Panc1 (cell line): Measurements from ENCODE around the gene ZNF474. TPM values are rescaled to one million over a fixed set of nuclear protein-coding genes. Genes with fewer than 3 reads are reported as not detected.

Source experiments
- ATAC-seq: fragments of 200-7000 bp; cut with Tn5 transposase; 2 replicates; pipeline ENCODE4 v1.9.1; 2020; ENCODE audit warnings: mild to moderate bottlenecking, moderate library complexity
- BruUV-seq: library from RNA; stranded (reverse); fragments of 400-500 nt; replicated peaks from 2 replicates; lab custom pipeline; 2021; lab: Mats Ljungman, UMichigan
- CTCF ChIA-PET: fragments of 300-600 bp; sonication (Branson Sonifier 250); formaldehyde crosslinking; loops from one replicate; lab custom pipeline; 2022; ENCODE audit warnings: antibody characterized with exemption; lab: Charles Lee
- POLR2A ChIA-PET: fragments of 300-600 bp; sonication (Branson Sonifier 250); formaldehyde crosslinking; loops from one replicate; lab custom pipeline; 2022; ENCODE audit warnings: antibody characterized with exemption; lab: Charles Lee
- DNase-seq: peaks from one replicate; pipeline ENCODE4 v3.0.0-alpha.2; 2010; ENCODE audit warnings: low read depth, low spot score
- H3K27ac ChIP-seq: 2 replicates; pipeline ENCODE4 v1.5.1; 2011; ENCODE audit warnings: mild to moderate bottlenecking, low read length, inconsistent platforms
- H3K27me3 ChIP-seq: fragments of 200-500 bp; sonication (Bioruptor generic); 2 replicates; pipeline ENCODE4 v1.6.0; 2014; ENCODE audit warnings: low read length, inconsistent platforms; ENCODE audit not compliant: control insufficient read depth, insufficient read depth
- H3K36me3 ChIP-seq: fragments of 200-500 bp; sonication (Bioruptor generic); 2 replicates; pipeline ENCODE4 v1.5.1; 2014; ENCODE audit warnings: inconsistent platforms, mild to moderate bottlenecking, low read length, moderate library complexity; ENCODE audit not compliant: control insufficient read depth, insufficient read depth
- H3K4me1 ChIP-seq: 2 replicates; pipeline ENCODE4 v1.5.1; 2011; ENCODE audit warnings: inconsistent platforms, mild to moderate bottlenecking, low read length, moderate library complexity; ENCODE audit not compliant: control insufficient read depth, insufficient read depth
- H3K4me3 ChIP-seq, 2 experiments: 2 replicates each; pipeline ENCODE4 v1.5.1; 2011 to 2012; ENCODE audit warnings: low read depth in 2 of 2, low read length in 2 of 2, mild to moderate bottlenecking in 2 of 2, inconsistent platforms in 1 of 2, moderate library complexity in 1 of 2
- H3K9me3 ChIP-seq: fragments of 200-500 bp; sonication (Bioruptor generic); 2 replicates; pipeline ENCODE4 v1.5.1; 2014; ENCODE audit warnings: low read depth, mild to moderate bottlenecking, inconsistent platforms, low read length, moderate library complexity; ENCODE audit not compliant: control insufficient read depth, insufficient read depth
- POLR2AphosphoS5 ChIP-seq: IDR thresholded peaks from 2 replicates; pipeline ENCODE4 v1.6.1; 2012; ENCODE audit warnings: mild to moderate bottlenecking, low read depth, low read length, moderate library complexity
- REST ChIP-seq, 2 experiments: IDR thresholded peaks; 2 replicates each; pipeline ENCODE4 v1.6.1; 2011 to 2012; ENCODE audit warnings: low read depth in 2 of 2, control low read depth in 1 of 2, low read length in 1 of 2, mild to moderate bottlenecking in 1 of 2, moderate library complexity in 1 of 2; ENCODE audit not compliant: insufficient read depth in 1 of 2
- SIN3A ChIP-seq: IDR thresholded peaks from 2 replicates; pipeline ENCODE4 v1.6.1; 2012; ENCODE audit warnings: low read depth, mild to moderate bottlenecking, low read length, moderate library complexity, borderline replicate concordance; ENCODE audit not compliant: insufficient read depth
- TCF7L2 ChIP-seq: IDR thresholded peaks from 2 replicates; pipeline ENCODE4 v1.6.1; 2011; ENCODE audit warnings: mild to moderate bottlenecking, low read depth, low read length, inconsistent platforms
- in situ Hi-C: cut with HindIII; loops from 2 replicates; pipeline ENCODE4 v1.10.0; 2016; ENCODE audit warnings: low sequenced_read_pairs, low pct_unique_long_range_greater_than_20kb
- intact Hi-C: fragments of 100-400 bp; cut with micrococcal nuclease; formaldehyde crosslinking; loops from one replicate; pipeline ENCODE4 v1.10.0; 2022; ENCODE audit not compliant: unreplicated experiment
- total RNA-seq: library from RNA; stranded (reverse); gene quantifications from one replicate; pipeline ENCODE4 v1.2.1, GENCODE V29; 2021; ENCODE audit not compliant: unreplicated experiment
- TF ChIP-seq, protein P1 (sequence below): fragments of 450-650 bp; IDR thresholded peaks from 2 replicates; pipeline ENCODE4 v1.5.1; 2017; ENCODE audit warnings: mild to moderate bottlenecking

Gene ZNF474
- total RNA-seq, 1 experiment from 2014 or later = not detected

GRCh38 chr5:122165559-122166078 is 36.3 kb downstream of the ZNF474 start:
- H3K27me3 ChIP-seq = no peaks in the 10 kb centered on the region
- no peak for DNase-seq
- H3K27ac ChIP-seq = no peak overlapping the region
- TF ChIP-seq TCF7L2 = no peak
- TF ChIP-seq, protein P1, sequence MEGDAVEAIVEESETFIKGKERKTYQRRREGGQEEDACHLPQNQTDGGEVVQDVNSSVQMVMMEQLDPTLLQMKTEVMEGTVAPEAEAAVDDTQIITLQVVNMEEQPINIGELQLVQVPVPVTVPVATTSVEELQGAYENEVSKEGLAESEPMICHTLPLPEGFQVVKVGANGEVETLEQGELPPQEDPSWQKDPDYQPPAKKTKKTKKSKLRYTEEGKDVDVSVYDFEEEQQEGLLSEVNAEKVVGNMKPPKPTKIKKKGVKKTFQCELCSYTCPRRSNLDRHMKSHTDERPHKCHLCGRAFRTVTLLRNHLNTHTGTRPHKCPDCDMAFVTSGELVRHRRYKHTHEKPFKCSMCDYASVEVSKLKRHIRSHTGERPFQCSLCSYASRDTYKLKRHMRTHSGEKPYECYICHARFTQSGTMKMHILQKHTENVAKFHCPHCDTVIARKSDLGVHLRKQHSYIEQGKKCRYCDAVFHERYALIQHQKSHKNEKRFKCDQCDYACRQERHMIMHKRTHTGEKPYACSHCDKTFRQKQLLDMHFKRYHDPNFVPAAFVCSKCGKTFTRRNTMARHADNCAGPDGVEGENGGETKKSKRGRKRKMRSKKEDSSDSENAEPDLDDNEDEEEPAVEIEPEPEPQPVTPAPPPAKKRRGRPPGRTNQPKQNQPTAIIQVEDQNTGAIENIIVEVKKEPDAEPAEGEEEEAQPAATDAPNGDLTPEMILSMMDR = no peak
- no peak for TF ChIP-seq POLR2AphosphoS5
- no peak for TF ChIP-seq SIN3A
- no peak overlapping the region for H3K4me3 ChIP-seq
- no peaks in the 10 kb centered on the region for H3K9me3 ChIP-seq
- in situ Hi-C loops (no loop called here), intact Hi-C loops (no loop called here)
- H3K36me3 ChIP-seq = no peaks in the 10 kb centered on the region
- BruUV-seq = no TSS peak
- ChIA-PET CTCF (no interaction called here), POLR2A (no interaction called here)
- no peaks in the 10 kb centered on the region for H3K4me1 ChIP-seq
- ATAC-seq = no peak

GRCh38 chr5:122169350-122170103 is 40.2 kb downstream of the ZNF474 start:
- BruUV-seq = no TSS peak

More at GRCh38 chr5:122169350-122170103, 40.2 kb downstream of the ZNF474 start:
- no peak overlapping the region for H3K4me3 ChIP-seq
- H3K9me3 ChIP-seq = no peaks in the 10 kb centered on the region
- H3K27me3 ChIP-seq = no peaks in the 10 kb centered on the region
- H3K4me1 ChIP-seq = no peaks in the 10 kb centered on the region
- CTCF ChIA-PET = no interaction called here
- TF ChIP-seq TCF7L2 (no peak), POLR2AphosphoS5 (no peak), SIN3A (no peak), REST (IDR thresholded peaks at IDR 0.05; ENCODE audit: insufficient read depth in 1 of 2, low read depth in 2 of 2, low read length in 1 of 2) (no peak)
- TF ChIP-seq, protein P1 = no peak
- POLR2A ChIA-PET = no interaction called here
- in situ Hi-C loops = no loop called here
- ATAC-seq (no peak), DNase-seq (no peak)
- H3K27ac ChIP-seq = no peak overlapping the region
- intact Hi-C loops = no loop called here
- no peaks in the 10 kb centered on the region for H3K36me3 ChIP-seq
